Astrocyte of the spinal cord (primary cell): ENCODE results near the gene PIK3CB.

Experiments used
- DNase-seq: peaks from one replicate; pipeline ENCODE4 v3.0.0; 2011; ENCODE audit warnings: low read depth, low spot score
- H3K4me3 ChIP-seq: 2 replicates; pipeline ENCODE4 v1.5.1; 2011; ENCODE audit warnings: low read depth, mild to moderate bottlenecking, low read length, moderate library complexity
- CTCF ChIP-seq: IDR thresholded peaks from 2 replicates; pipeline ENCODE4 v1.5.1; 2012; ENCODE audit warnings: low read depth, mild to moderate bottlenecking, low read length, inconsistent platforms
- in situ Hi-C: cut with HindIII; loops from 2 replicates; pipeline ENCODE4 v1.10.0; 2017; ENCODE audit warnings: low sequenced_read_pairs

Gene PIK3CB

GRCh38 chr3:138705675-138706074 lies 129.1 kb downstream of the PIK3CB start:
- in situ Hi-C loops: no loop called here
- DNase-seq: no peak
- TF ChIP-seq CTCF: no peak
- no peak overlapping the region for H3K4me3 ChIP-seq

- in situ Hi-C loops: no loop called here
- peak; percentile 12 for DNase-seq
Measured at GRCh38 chr3:138696666-138697370, 137.9 kb downstream of the PIK3CB start.

GRCh38 chr3:138694287-138695007 lies 140.3 kb downstream of the PIK3CB start:
- TF ChIP-seq CTCF: no peak
- in situ Hi-C loops: no loop called here
- no peak overlapping the region for H3K4me3 ChIP-seq
- peak; percentile 96 for DNase-seq

More at GRCh38 chr3:138696666-138697370, 137.9 kb downstream of the PIK3CB start:
- no peak overlapping the region for H3K4me3 ChIP-seq
- no peak for TF ChIP-seq CTCF

- in situ Hi-C loops: no loop called here
- TF ChIP-seq CTCF: no peak
- DNase-seq: no peak
- H3K4me3 ChIP-seq: no peak overlapping the region
Measured at GRCh38 chr3:138692152-138692551, 142.6 kb downstream of the PIK3CB start.

- in situ Hi-C loops: no loop called here
- no peak for TF ChIP-seq CTCF
- no peak for DNase-seq
- H3K4me3 ChIP-seq: no peak overlapping the region
Measured at GRCh38 chr3:138691351-138691750, 143.4 kb downstream of the PIK3CB start.

- no peak for TF ChIP-seq CTCF
- no peak for DNase-seq
- in situ Hi-C loops: no loop called here
- H3K4me3 ChIP-seq: no peak overlapping the region
Measured at GRCh38 chr3:138690036-138690435, 144.7 kb downstream of the PIK3CB start.
